K562 (cell line): Measurements from ENCODE around the gene MYO1A. TPM values are rescaled to one million over a fixed set of nuclear protein-coding genes. Genes with fewer than 3 reads are reported as not detected.

Experiments used
- BMI1 ChIP-seq: fragments of 150-350 bp; IDR thresholded peaks from 2 replicates; pipeline ENCODE4 v1.6.1; 2014; ENCODE audit warnings: low read length
- CBFA2T2 ChIP-seq: fragments of 450-650 bp; conservative IDR thresholded peaks from 2 replicates; pipeline ENCODE4 v1.6.1; 2017; ENCODE audit warnings: mild to moderate bottlenecking
- CEBPG ChIP-seq, 3 experiments: fragments of 200-800 bp in 1 of 3; sonication (Bioruptor generic) in 1 of 3; sonication (generic) in 1 of 3; formaldehyde crosslinking in 1 of 3; IDR thresholded peaks in 2 of 3; conservative IDR thresholded peaks in 1 of 3; 2 replicates each; pipeline versions ENCODE4 v1.6.1 to v1.8.0; 2016 to 2022; ENCODE audit warnings: missing compliant biosample characterization in 2 of 3, missing genetic modification characterization in 2 of 3, mild to moderate bottlenecking in 1 of 3, missing genetic modification reagents in 1 of 3
- CGGBP1 ChIP-seq: fragments of 250-450 bp; sonication (Bioruptor Pico); IDR thresholded peaks from 2 replicates; pipeline ENCODE4 v1.9.0; 2021; ENCODE audit warnings: mild to moderate bottlenecking
- CSDE1 ChIP-seq, 2 experiments: fragments of 450-650 bp; IDR thresholded peaks; 2 replicates each; pipeline ENCODE4 v1.6.1; 2016; ENCODE audit warnings: mild to moderate bottlenecking in 1 of 2
- DACH1 ChIP-seq: fragments of 450-650 bp; IDR thresholded peaks from 2 replicates; pipeline ENCODE4 v1.6.1; 2018; ENCODE audit not compliant: partially characterized antibody
- FOS ChIP-seq: IDR thresholded peaks from 3 replicates; pipeline ENCODE4 v1.6.1; 2011; ENCODE audit not compliant: insufficient read length; ENCODE audit errors: extremely low read depth
- FOXJ3 ChIP-seq: sonication (generic); formaldehyde crosslinking; IDR thresholded peaks from 2 replicates; pipeline ENCODE4 v1.4.0; 2020; ENCODE audit warnings: mild to moderate bottlenecking, missing genetic modification reagents
- FOXM1 ChIP-seq, 2 experiments: fragments of 450-650 bp in 1 of 2; sonication (generic) in 1 of 2; formaldehyde crosslinking in 1 of 2; IDR thresholded peaks; 2 replicates each; pipeline versions ENCODE4 v1.6.1 to v1.9.0; 2017 to 2022; ENCODE audit warnings: low read depth in 2 of 2, mild to moderate bottlenecking in 2 of 2, missing genetic modification reagents in 1 of 2, moderate library complexity in 1 of 2
- KAT2B ChIP-seq: IDR thresholded peaks from one replicate; pipeline ENCODE4 v1.6.1; 2012; ENCODE audit warnings: low read depth, mild to moderate bottlenecking, control low read depth, inconsistent platforms, low read length, moderate library complexity
- L3MBTL2 ChIP-seq: fragments of 450-650 bp; IDR thresholded peaks from 2 replicates; pipeline ENCODE4 v1.6.1; 2016; ENCODE audit warnings: mild to moderate bottlenecking, moderate library complexity
- MTA3 ChIP-seq: fragments of 450-650 bp; formaldehyde crosslinking; IDR thresholded peaks from 2 replicates; pipeline ENCODE4 v1.6.1; 2017; ENCODE audit warnings: mild to moderate bottlenecking, borderline replicate concordance
- NONO ChIP-seq, 2 experiments: fragments of 200-400 bp in 1 of 2; fragments of 450-650 bp in 1 of 2; formaldehyde crosslinking in 1 of 2; IDR thresholded peaks; 2 replicates each; pipeline ENCODE4 v1.6.1; 2017; ENCODE audit warnings: low read depth in 2 of 2, mild to moderate bottlenecking in 2 of 2, moderate library complexity in 2 of 2, low read length in 1 of 2
- ZBTB12 ChIP-seq: fragments of 250-450 bp; sonication (Bioruptor Pico); IDR thresholded peaks from 2 replicates; pipeline ENCODE4 v1.4.0; 2020
- ZNF347 ChIP-seq: fragments of 450-650 bp; formaldehyde crosslinking; IDR thresholded peaks from 2 replicates; pipeline ENCODE4 v1.4.0; 2020; ENCODE audit warnings: low read depth, mild to moderate bottlenecking, moderate library complexity
- ZNF408 ChIP-seq: fragments of 250-450 bp; sonication (Bioruptor Pico); IDR thresholded peaks from 2 replicates; pipeline ENCODE4 v1.4.0; 2020; ENCODE audit warnings: low read depth, mild to moderate bottlenecking, moderate library complexity
- ZNF766 ChIP-seq: fragments of 200-800 bp; sonication (Bioruptor generic); conservative IDR thresholded peaks from 2 replicates; pipeline ENCODE4 v1.6.1; 2016; ENCODE audit warnings: missing genetic modification characterization, missing compliant biosample characterization
- polyA plus RNA-seq, 8 experiments: library from polyadenylated mRNA; depleted of rRNA in 4 of 8; stranded (reverse) in 5 of 8; unstranded in 3 of 8; fragments of >200 nt; fragmentation: Nextera tagmentation in 2 of 8; fragmentation: Illumina TruSeq in 1 of 8; extraction: Ambion mirVana in 2 of 8; extraction: Trizol in 1 of 8; gene quantifications; 2 replicates each; pipeline versions ENCODE4 v1.2.1 to v1.2.3, GENCODE V29; 2011 to 2014; ENCODE audit warnings: inconsistent platforms in 1 of 8, missing spikeins in 1 of 8
- total RNA-seq, 7 experiments: library from RNA; depleted of rRNA in 6 of 7; stranded (reverse); fragments of >200 nt in 6 of 7; fragmentation: Illumina TruSeq in 2 of 7; extraction: Trizol in 2 of 7; gene quantifications; 2 replicates each; pipeline versions ENCODE4 v1.2.1 to v1.2.3, GENCODE V29; 2011 to 2021; ENCODE audit warnings: low replicate concordance in 1 of 7
- TF ChIP-seq, protein P1 (sequence below), 3 experiments: fragments of 200-800 bp in 1 of 3; fragments of 250-450 bp in 1 of 3; fragments of 450-650 bp in 1 of 3; sonication (Bioruptor Pico) in 1 of 3; sonication (Bioruptor generic) in 1 of 3; formaldehyde crosslinking in 1 of 3; IDR thresholded peaks; 2 replicates each; pipeline versions ENCODE4 v1.6.1 to v1.8.0; 2016 to 2022; ENCODE audit warnings: mild to moderate bottlenecking in 2 of 3, missing genetic modification characterization in 2 of 3, missing compliant biosample characterization in 1 of 3, moderate library complexity in 1 of 3

Gene MYO1A
- total and polyA plus RNA-seq, 9 of the 15 experiments (the other 6 are each of a cell fraction or from before 2014, with no cell fraction given), result 0.03 to 0.29 (median 0.14) TPM; not detected in 2

GRCh38 chr12:57088354-57089270 is 38.7 kb upstream of the MYO1A start, which contains the start of gene NAB2 (continued):
- TF ChIP-seq CEBPG (CRISPR knock-in tag; IDR thresholded peaks at IDR 0.05) (peak; percentile 64; the same call in 1 of the 2 replicates), CEBPG (tag; conservative IDR thresholded peaks at IDR 0.05 in 1 of 2, IDR thresholded peaks at IDR 0.05 in 1 of 2) (peak; percentile 74 to 79), ZNF408 (CRISPR knock-in tag) (no peak), L3MBTL2 (peak; percentile 97), KAT2B (no peak), ZNF347 (no peak), CGGBP1 (CRISPR knock-in tag) (no peak), BMI1 (no peak), MTA3 (peak; percentile 77), ZBTB12 (CRISPR knock-in tag) (no peak; the same call in 1 of the 2 replicates), CBFA2T2 (no peak), NONO (IDR thresholded peaks at IDR 0.05; ENCODE audit: low read depth in 2 of 2, low read length in 1 of 2) (no peak), CSDE1 (IDR thresholded peaks at IDR 0.05) (no peak), FOXJ3 (CRISPR knock-in tag) (no peak), ZNF766 (CRISPR knock-in tag) (no peak), FOXM1 (IDR thresholded peaks at IDR 0.05; ENCODE audit: low read depth) (no peak), FOXM1 (CRISPR knock-in tag; IDR thresholded peaks at IDR 0.05; ENCODE audit: low read depth) (peak; percentile 62; the same call in 1 of the 2 replicates), DACH1 (no peak), FOS (no peak)
- TF ChIP-seq, protein P1, sequence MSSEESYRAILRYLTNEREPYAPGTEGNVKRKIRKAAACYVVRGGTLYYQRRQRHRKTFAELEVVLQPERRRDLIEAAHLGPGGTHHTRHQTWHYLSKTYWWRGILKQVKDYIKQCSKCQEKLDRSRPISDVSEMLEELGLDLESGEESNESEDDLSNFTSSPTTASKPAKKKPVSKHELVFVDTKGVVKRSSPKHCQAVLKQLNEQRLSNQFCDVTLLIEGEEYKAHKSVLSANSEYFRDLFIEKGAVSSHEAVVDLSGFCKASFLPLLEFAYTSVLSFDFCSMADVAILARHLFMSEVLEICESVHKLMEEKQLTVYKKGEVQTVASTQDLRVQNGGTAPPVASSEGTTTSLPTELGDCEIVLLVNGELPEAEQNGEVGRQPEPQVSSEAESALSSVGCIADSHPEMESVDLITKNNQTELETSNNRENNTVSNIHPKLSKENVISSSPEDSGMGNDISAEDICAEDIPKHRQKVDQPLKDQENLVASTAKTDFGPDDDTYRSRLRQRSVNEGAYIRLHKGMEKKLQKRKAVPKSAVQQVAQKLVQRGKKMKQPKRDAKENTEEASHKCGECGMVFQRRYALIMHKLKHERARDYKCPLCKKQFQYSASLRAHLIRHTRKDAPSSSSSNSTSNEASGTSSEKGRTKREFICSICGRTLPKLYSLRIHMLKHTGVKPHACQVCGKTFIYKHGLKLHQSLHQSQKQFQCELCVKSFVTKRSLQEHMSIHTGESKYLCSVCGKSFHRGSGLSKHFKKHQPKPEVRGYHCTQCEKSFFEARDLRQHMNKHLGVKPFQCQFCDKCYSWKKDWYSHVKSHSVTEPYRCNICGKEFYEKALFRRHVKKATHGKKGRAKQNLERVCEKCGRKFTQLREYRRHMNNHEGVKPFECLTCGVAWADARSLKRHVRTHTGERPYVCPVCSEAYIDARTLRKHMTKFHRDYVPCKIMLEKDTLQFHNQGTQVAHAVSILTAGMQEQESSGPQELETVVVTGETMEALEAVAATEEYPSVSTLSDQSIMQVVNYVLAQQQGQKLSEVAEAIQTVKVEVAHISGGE (CRISPR knock-in tag; IDR thresholded peaks at IDR 0.05), result peak in 1 of 3 experiments; percentile 49; a peak in 2 of 6 replicates
